GM18909 (cell line): ENCODE data around the gene CORO7.
"Not testable (repeated sequence)": the region's sequence is repeated elsewhere in the genome, so short reads cannot be mapped to it uniquely, and the experiment has no call there.

Source experiments
- ATAC-seq: cut with Tn5 transposase; IDR thresholded peaks from one replicate; pipeline ENCODE4 v1.9.1; 2021; ENCODE audit warnings: mild to moderate bottlenecking; ENCODE audit not compliant: unreplicated experiment, poor library complexity

Gene CORO7

GRCh38 chr16:4403133-4403949 is 13.1 kb downstream of the CORO7 start:
- ATAC-seq: no peak

DNA sequence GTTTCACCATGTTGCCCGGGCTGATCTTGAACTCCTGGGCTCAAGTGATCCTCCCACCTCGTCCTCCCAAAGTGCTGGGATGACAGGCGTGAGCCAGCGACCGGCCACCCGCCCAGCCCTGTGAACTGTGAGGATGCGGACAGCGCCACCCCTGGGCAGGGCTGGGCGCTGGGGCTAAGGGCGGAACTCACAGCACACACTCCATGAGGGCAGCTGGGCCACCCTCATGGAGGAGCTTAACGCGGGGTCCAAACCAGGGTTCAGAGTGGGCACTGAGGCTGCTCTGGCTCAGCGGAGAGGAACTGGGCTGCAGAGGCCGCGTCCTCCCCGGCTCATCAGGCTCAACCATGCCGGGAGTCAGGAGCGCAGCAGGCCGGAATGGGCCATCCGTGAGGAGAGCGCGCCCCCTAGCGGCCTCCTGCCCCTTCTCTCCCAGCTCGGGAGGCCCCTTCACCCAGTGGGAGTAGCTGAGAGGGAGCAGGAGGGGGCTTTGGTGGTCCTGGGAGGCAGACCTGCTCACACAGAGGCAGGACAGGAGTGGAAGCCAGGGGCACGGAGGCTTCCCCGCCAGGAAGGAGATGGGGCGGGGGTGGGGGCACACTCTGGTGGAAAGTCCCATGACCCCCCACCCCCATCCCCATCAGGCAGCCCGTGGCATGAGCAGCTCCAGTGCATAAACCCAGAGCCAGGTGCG is 13.8 kb downstream of the CORO7 start:
- ATAC-seq: no peak

- ATAC-seq: no peak
Measured at GRCh38 chr16:4401510-4401909, 14.9 kb downstream of the CORO7 start.

DNA sequence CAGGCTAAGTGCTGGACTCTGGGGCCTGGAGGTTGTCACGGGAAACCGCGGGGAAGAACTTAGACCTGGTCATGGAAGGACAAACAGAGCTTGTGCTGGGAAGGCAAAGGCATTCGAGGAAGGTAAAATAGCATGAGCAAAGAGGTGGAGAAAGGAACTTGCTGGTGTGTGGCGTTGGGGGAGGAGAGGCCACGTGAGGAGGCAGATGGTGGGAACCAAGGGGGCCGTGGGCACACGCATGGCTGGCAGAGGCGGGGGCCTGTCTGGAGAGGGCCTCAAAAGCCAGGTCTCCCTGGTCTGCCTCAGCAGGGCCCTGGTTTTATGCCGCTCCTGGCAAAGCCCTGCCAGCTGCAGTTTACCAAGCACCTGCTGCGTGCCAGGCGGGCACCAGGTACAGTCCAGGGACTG is 15.3 kb downstream of the CORO7 start:
- ATAC-seq: no peak

DNA sequence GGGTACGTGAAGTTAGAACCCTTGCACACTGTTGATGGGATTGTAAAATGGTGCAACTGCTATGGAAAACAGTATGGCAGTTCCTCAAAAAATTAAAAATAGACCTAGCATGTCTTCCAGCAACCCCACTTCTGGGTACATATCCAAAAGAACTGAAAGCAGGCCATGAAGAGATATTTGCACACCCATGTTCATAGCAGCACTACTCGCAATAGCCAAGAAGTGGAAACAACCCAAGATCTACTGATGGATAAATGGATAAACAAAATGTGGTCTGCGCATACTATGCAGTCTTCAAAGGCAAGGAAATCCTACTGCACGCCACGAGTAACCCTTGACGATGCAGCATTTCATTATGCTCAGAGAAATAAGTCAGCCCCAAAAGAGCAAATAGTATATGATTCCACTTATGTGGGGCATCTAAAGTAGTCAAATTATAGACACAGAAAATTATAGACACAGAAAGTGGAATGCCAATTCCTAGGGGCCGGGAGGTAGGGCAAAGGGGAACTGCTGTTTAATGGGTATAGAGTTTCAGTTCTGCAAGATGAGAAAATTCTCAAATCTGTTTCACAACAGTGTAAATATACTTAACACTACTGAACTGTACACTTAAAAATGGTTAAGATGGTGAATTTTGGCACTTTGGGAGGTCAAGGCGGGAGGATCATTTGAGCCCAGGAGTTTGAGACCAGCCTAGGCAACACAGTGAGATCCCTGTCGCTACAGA is 17.2 kb downstream of the CORO7 start:
- no peak for ATAC-seq

DNA sequence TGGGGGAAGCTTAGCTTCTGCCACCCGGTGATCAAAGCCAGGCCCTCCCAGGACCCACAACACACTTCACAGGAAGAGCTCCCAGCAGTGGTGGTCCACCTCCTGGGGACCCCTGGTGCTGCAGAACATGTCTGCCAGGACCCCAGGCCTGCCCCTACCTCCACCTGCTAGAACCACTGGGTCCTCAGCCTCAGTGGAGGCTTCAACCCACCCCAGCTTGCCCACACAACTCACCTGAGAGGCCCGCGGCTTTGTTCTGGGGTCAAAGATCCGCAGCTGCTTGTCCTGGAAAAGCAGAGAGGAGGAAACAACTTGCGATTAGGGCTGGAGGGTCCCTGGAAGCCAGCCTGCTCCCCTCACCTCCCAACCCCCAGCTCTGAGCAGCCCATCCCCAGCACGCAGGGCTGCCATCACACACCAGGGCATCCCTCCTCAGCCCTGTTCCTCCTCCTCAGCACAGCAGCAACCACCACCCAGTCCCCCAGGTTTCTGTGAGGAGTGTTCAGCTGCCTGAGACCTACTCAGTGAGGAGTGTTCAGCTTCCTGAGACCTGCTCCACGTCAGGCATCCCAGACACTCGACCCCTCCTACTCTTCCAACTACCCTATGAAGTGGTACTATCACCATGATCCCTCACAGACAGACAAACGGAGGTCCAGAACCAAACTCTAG is 21.2 kb downstream of the CORO7 start:
- ATAC-seq: no peak

DNA sequence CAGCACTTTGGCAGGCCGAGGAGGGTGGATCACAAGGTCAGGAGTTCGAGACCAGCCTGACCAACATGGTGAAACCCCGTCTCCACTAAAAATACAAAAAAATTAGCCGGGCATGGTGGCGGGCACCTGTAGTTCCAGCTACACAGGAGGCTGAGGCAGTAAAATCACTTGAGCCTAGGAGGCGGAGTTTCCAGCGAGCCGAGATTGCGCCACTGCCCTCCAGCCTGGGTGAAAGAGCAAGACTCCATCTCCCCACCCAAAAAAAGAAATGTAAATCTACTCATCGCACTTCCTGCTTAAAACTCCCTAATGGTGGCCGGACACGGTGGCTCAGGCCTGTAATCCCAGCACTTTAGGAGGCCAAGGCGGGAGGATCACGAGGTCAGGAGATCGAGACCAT is 22.5 kb downstream of the CORO7 start:
- ATAC-seq: not testable (repeated sequence)

DNA sequence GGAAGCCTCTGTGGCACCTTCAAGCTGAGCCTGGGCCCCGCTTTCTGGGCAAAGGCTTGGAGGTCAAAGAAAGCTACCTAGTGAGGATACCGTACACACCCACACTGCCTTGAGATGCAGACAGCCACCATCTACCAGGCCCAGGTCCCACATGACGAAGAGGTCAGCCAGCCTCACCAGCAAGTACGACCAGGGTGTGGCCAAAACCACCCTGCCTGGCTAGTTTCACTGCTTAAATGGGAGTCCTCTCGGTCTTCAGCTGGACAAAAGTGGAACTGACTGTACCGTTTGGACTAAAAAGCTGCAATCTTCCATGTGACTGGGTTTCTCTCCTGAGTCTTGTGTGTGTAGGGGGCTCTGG is 23.2 kb downstream of the CORO7 start:
- no peak for ATAC-seq

DNA sequence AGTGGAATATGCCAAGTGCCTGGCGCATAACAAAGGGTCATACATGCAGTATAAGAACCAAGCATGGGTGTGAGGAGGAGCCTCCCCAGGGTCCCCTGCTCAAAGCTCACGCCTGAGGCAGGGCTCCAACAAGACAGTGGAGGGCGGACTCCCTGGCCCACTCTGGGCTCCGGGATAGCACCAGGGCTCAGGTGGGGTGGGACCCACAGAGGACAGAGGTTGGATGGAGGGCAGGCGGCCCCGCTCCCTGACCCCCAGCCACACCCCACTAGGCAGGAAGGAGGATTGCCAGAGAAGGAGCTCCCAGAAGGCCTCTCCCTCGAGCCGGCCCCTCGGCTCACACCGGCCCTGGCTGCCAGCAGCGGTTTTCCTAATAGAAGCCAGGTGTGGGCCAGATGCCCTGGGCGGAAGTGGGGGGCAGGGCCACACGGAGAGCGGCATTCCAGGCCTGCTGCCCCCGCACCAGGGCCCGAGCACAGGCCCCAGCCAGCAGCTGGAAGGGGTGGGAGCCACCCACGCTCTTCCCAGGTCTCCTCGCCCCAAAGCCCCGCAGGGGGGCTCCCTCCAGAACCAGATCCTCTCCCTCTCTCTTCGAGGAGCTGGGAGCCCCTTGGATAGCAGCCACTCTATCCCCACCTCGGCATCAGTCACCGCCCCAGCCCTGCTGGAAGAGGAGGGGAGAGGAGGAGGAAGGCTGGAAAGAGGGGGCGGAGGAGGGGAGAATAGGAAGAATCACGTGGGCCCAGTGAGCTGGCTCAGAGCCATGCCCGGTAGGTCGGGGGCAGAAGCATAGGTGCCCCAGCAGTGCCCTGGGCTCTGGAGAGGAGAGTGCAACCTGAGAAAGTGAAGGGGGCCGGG is 23.8 kb downstream of the CORO7 start:
- ATAC-seq: no peak

- ATAC-seq: no peak
Measured at GRCh38 chr16:4391631-4392381, 24.6 kb downstream of the CORO7 start.

- no peak for ATAC-seq
Measured at GRCh38 chr16:4390266-4391260, 25.8 kb downstream of the CORO7 start.

- no peak for ATAC-seq
Measured at GRCh38 chr16:4389051-4389955, 27.1 kb downstream of the CORO7 start.

DNA sequence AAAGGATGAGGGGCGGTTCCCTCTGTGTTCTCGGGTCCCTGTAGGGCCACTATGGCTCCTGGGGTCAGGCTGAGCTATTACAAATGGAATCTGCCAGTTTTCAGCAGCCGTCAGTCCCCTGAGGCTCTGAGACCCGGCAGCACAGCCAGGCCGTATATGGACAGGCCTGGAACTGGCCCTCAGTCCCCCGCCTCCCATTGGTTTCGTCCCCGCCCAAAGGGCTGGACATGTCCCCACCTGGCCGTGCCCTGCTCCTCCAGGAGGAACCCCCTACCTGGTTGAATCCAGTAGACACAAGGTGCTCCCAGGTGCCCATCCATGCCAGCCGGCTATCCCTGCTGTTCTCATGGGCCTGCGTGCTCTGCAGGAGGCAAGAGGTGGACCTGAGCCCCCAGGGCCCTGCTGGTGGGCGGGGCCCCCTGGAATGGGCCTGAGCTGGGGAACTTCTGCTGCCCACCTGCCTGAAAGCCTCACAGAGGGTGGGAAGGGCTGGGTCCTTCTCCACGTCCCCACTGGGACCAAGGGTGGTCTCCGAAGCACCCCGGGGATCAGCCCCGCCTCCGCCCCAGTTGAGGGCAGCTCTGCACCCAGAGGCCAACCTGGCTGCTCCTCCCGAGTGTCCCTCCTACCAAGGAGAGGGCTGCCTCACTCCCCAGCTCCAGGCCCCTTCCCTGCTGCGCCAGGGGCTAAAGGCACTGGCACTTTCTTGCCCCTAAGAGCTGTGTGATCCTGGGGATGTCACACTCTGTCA is 27.9 kb downstream of the CORO7 start:
- no peak for ATAC-seq

DNA sequence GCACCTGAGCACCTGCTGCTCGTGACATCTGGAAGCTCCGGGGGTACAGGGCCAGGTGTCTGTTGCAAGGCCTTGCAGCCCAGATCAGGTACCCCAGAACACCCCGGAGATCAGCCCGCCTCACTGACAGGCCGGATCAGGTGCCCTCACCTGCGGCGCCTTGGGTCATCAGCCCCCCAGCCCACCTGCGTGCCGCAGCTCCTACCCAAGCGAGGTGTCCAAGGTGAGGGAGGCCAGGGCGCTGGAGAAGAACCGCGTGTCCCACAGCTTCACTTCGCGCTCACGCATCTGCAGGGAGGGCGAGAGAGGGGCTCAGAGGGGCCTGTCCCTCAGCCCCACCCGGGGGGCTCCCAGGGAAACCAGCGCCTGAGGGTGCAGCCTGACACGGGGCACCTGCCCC is 28.6 kb downstream of the CORO7 start:
- ATAC-seq: no peak

DNA sequence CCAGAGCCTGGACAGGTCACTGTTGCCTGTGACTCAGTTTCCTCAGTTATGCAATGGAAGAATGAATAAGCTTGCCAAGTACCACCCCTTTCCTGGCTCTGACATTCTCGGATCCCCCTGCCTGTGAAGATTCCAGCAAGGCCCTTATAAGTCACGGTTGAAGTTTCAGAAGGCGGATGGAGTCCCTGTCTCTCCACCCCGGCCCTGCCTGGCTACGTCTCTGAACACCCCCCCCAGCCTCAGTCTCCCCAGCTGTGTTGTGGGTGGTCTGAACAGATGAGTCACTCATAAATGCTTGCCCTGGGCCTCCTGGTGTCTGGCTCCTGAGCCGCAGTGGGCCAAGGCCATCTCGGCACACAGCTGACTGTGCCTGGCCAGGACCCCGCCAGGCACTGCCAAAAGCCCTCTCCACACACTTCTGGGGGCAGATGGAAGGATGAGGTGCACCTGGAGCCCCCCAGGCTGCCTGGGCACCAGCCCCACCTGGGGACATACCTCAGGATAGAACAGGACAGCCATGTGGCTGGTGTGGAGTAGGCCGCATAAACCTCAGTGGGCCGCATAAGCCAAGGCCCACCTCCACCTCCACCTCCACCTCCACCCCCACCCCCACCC is 29.3 kb downstream of the CORO7 start:
- ATAC-seq: no peak

DNA sequence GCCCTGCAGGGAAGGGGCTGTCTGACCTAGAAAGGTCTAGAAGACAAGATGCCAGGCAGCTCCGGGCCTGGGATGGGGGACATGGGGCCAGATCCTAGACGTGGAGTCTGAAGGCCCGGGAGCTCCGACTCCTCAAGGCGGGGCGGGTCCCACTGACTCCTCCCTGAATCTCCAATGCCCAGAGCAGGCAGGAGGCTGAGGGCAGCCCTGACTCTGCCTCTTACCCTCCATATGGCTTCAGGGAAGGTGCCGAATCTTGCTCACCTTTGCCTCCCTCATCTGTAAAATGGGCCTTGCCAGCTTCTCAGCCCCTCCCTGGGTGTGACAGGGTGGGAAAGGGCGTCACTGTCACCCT is 30.0 kb downstream of the CORO7 start:
- no peak for ATAC-seq
